ENCODE data around the gene AGAP1.
"Not testable (repeated sequence)": the region's sequence is repeated elsewhere in the genome, so short reads cannot be mapped to it uniquely, and the experiment has no call there.

The AGAP1 gene

DNA sequence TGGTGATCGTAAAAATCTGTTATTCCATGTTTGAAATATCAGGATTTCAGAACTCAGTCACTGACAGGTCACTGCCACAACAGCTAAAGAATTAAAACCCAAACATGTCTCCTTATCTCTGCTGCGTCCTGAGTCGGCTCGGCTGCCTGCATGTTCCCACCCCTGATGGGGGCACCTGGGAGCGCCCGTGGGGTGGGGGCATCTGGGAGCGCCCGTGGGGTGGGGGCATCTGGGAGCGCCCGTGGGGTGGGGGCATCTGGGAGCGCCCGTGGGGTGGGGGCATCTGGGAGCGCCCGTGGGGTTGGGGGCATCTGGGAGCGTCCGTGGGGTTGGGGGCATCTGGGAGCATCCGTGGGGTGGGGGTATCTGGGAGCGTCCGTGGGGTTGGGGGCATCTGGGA is 270.6 kb downstream of the AGAP1 start:
- DNase-seq (ENCODE audit: low read depth, low spot score), result not testable (repeated sequence)

DNA sequence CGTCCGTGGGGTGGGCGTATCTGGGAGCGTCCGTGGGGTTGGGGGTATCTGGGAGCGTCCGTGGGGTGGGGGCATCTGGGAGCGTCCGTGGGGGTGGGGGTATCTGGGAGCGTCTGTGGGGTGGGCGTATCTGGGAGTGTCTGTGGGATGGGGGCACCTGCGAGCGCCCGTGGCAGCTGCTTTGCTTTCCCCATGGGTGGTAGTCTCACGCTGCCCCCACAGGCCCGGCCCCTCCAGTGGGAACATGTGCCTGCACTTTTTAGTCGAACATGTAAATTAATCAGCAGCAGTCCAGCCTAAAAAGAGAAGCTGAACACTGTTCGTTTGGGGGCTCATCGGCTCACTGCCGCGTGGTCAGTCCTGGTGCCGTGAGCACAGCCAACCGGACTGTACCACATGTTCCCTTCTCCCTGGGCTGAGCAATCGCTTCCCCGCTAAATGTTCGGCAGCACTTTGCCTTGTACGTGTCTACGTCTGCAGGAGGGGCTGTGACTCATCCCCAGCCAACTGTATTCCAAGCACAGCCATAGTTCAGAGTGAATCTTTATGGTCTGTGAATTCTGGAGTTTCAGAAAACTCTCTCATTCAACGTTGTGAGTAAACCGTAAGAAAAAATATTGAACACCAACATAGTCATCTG is 271.5 kb downstream of the AGAP1 start:
- DNase-seq (ENCODE audit: low read depth, low spot score), result no peak

DNA sequence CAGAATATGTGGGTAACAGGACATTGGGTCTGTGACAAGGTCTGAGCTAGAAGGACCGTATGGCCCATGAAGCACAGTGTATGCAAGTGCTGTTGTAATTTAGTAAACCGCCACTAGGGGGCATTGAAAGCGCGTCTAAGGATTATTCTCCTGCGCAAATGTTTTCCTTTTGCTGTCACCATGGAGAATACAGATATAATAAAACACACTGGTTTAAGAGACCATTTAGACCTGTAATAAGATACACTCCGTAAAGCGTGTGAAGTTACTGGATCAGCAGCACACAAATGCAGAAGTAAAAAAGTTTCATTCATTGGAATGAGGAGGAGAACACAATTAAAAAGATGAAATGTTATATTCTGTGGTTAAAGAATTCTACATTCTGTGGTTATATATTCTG is 272.4 kb downstream of the AGAP1 start:
- DNase-seq (ENCODE audit: low read depth, low spot score), result peak; percentile 39

DNA sequence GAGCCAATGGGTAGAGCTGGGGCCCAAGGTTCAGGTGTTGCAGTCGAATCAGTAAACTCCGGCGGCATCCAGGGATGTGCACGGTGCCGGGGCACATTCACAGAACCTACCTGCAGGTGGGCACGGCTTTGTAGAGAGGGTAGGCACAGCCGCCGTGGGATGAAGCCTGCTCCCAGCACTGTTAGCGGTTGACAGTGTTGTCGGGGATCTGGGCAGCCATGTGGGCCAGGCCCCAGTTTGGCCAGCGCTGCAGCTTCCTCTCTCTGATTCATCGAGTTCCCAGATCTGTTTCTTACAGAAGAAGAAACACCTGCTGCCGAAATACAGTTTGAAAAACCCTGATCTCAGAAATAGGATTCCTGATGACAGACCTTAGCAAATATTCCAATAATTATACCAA is 274.8 kb downstream of the AGAP1 start:
- no peak for DNase-seq (ENCODE audit: low read depth, low spot score)

DNA sequence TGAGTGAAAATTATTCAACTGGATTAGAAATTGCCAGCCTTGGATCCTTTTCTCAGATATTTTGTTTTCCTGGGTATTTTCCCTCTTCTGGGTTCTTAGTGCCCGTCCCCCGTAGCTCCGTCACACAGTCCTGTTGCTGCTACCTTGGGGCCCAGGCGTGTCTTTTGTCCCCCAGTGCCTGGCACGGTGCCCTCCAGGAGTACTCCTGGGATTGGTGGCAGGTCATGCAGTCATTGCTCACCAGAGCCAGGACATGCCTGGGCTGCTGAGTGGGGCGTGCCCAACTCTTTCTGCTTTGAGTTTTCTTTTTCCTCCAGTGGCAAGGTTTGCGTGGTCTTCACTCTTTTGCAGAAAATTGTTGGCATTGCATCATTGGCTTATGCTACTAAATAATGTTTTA is 275.2 kb downstream of the AGAP1 start:
- DNase-seq (ENCODE audit: low read depth, low spot score), result no peak

DNA sequence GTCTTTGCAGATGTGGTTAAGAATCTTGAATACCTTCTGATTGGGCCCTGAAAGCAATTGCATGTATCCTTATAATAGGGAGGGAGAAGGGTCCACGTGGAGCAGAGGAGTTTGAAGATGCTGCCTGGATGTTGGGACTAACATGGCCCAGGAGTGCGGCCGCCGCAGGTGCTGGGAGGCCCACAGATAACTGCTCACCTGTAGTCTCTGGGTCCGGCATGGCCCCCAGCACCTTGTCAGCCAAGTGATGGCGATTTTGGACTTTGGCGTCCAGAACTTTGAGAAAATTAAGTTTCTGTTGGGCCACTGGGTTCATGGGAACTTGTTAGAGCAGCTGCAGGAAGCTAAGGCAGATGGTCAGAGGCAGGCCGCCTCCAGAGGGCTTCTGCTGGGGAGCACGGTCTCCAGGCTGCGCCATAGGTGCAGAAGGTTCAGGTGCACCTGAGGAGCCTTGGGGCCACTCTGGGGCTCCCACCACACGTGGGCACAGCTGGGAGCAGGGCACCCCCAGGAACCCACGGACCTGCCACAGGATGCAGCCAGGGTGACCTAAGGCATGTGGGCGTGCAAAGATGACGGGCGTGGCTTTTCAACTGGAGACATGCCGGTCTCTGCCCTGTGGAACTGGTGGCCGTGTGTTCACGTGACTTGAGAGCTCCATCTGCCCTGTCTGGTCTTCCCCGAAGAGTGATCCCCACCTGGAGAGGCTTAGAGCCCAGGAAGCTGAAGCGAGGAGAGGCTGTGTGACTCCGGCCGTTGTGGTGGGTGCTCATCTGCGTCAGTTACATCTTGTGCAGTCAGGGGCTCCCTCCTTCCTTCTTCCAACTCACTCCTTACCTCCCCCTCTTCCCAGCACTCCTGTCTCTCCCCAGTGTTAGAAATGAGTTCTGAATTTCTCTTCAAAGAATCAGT is 277.3 kb downstream of the AGAP1 start:
- no peak for DNase-seq (ENCODE audit: low read depth, low spot score)

DNA sequence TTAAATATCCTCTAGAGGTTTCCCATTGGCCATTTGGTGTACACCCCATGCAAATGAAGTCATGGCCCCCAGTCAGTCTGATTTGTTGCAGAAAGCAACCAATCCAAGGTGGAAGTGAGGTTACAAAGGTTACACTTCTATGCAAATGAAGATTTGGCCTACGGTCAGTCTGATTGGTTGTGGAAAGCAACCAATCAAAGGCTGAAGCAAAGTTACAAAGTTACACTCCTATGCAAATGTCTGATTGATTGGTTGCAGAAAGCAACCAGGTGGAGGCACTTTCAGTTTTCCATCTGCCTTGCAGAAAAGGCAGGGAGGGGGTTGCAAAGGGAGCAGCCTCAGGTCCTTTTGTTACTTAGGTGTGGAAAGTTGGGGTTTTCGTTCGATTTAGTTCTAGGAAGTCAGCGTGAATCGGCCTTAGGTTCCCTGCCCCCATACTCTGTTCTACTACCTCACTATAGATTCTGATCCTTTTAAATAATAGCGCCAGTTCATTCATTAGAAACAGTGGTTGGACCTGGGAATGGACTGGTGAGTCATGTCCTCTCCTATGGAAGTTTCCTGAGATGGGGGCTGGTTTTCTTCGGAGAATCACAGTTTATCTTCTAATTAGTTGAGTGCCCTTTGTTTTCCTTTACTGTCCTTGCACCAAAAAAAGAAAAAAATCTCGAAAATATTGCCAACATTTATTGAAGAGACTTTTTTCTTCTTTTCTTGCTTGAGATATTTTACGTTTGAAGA is 279.5 kb downstream of the AGAP1 start:
- DNase-seq (ENCODE audit: low read depth, low spot score), result no peak

DNA sequence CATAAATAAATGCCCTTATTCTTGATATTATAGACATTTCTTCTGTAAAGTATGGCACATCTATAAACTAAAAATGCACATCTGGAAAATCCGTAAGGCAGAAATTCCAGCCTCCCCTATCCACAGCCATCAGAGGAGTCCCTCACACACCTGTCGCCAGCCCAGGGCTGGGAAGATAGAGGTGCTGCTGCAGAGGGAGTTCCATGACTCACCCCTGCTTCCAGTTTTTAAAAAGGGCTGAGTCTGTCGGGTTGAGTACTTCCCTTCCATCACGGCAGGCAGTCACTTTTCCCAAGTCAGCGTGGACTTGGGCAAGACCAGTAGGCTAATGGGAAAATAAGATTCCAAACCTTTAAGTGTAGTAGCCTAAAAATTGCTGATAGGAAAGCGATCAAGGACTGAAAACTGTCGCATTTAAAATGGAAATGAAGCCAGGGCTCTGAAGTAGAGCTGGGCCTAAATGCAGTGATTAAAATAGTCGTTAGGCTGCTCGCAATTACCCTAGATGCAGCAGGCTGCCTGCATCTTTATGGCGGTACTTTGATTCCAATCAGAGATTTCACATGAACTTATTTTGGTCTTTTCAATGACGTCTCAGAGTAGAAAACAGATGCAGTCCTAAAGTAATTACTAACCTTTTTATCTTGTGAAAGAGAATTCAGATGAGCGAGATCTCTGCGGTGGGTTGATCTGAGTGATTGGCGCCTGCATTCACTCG is 280.5 kb downstream of the AGAP1 start:
- no peak for DNase-seq (ENCODE audit: low read depth, low spot score)

DNA sequence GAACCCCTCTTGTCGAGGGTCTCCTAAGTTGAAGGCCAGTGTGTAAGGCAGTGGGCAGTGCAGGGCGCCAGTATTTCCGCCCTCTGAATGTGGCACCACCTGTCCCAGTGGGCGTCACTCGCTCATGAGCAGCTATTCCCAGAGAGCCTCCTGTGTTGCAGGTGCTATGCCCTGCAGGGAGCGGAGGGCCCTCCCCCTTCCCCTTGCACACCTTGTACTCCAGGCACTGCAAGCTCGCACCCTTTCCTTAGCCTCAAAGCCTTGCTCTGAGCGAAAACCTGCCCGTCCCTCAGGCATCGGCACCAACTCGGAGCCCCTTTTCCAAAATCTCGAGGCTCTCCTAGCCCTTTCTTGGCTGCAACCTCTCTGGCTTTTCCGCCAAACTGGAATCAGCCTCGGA is 282.7 kb downstream of the AGAP1 start:
- DNase-seq (ENCODE audit: low read depth, low spot score), result no peak

DNA sequence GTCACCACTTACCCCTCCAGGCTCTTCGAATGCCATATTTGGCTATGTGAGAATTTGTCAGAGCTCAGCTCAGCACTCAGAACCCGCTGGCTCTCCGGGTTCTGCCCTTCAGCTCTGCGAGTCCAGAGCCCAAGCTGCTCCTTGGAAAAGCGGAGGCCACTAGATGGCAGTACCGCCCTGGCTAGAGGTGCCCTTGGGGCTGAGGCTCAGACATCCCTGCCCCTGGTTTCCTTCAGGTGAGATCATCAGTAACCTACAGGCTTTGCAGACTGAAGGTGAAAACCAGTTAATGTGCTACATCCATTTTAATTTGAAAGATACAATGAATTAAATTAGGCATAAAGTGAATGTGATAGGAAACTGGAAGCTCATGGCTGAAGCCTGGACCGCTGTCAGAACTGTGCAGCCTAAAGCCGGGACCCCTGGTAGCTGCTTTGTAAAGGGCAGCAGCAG is 285.6 kb downstream of the AGAP1 start:
- DNase-seq (ENCODE audit: low read depth, low spot score), result no peak

DNA sequence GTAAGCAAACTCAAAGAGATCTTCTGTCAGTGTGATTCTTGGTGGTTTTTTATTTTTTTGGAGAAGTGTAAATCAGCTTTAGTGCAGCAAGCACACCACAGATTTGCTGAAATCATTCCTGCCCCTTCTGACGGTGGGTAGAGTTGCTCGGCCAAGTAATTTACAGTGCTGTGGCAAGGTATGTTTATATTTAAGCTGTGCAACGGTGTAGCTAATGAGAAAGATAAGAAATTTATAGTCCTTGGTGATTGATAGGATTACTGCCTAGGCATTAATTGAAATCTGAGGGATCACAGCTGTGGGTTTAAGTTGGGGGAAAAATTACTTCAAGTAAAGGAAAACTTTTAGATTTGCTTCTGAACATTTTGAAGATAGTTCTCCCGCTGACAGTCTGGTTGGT is 286.6 kb downstream of the AGAP1 start:
- DNase-seq (ENCODE audit: low read depth, low spot score), result no peak

DNA sequence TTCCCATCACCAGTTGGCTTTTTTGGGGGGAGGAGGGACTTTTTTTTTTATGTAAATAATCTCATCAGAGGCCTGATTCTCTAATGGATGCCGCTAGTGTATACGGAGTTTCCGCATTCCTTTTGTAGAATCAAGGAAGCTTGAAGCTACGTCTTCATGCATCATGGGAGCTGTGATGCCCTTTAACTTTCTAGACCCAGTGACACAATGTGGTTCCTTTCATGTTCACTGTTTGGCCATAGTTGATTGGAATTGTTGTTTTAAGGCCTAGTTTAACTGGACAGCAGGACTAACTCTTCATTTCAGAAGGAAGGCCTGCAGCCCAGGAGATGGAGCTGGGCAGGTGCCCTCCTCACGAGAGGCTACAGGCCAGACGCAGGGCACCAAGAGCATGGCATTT is 287.9 kb downstream of the AGAP1 start:
- no peak for DNase-seq (ENCODE audit: low read depth, low spot score)

DNA sequence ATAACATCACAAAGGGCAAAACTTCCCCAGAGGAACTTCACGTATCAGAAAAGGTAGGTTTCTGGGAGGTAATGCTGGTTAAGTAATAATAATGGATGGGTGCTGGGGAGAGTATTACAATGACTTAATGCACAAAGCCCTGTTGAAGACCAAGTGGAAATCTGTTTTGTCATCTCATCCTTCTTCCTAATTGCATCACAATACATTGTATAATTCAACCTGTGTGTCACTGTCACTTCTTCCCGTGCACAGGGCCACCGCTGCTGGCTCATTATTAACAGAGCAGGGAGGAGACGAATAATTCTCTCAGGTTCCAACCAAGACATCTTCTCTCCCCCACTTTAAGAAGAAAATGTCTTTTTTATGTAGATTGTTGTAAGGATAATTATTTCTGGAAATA is 290.9 kb downstream of the AGAP1 start:
- DNase-seq (ENCODE audit: low read depth, low spot score), result no peak

DNA sequence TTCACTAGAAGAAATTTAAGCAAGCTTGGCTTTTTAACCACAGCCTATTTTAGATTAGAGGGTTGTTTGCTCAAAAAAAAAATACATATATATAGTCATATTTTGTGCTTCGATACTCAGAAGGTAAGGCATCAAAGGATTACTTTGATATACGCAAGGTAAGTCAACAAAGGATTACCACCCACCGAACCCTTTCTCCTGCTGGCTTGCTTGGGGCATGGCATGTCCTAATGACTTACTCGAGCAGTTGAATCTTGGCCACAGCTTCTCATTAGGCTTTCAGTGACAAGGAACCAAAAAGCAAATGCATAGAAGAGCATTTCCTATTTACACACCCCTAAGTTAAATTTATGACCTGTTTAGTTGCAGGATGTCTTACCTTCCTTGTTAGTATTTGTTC is 295.7 kb downstream of the AGAP1 start:
- DNase-seq (ENCODE audit: low read depth, low spot score), result no peak

DNA sequence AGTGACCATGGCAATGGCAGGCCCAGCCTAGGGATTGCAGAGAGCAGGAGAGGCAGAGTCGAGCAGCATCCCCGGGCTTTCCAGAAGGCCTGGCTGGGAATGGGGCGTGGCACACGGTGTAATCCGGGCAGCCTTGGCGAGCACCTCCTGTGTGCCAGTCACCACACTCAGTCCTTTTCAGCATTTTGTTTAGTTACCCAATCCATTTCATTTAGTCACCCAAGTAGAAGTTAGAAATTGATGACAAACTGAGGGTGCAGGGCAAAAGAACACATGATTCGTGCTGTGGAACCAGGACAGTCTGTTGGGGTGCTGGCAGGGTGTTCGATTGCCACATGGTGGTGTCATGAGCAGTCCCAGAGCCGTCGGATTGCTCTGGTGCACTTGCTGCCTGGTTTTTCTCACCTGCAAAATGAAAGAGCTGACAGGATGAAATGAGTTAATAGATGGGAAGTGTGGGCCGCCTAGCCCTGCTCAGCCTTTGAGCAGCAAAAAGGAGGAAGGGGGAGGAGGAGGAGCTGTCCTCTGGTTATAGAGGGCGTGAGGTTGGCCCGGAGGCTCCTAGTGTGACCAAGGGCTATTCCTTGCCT is 299.4 kb downstream of the AGAP1 start:
- DNase-seq (ENCODE audit: low read depth, low spot score), result no peak

DNA sequence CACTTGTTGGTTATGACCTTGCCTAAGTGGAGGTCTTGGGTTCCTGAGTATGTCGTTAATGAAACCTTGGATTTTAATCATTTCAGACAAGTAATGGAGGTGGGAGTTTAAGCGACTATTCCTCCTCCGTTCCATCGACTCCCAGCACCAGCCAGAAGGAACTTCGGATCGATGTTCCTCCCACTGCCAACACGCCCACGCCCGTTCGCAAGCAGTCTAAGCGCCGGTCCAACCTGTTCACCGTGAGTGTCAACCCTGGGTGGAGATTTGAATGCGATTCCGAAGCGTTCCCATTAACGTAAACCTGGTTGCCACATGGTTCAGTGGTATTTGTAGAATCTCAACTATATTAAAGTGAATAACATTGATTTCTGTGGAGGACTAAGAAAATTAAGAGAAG is 305.4 kb downstream of the AGAP1 start:
- DNase-seq (ENCODE audit: low read depth, low spot score), result no peak

DNA sequence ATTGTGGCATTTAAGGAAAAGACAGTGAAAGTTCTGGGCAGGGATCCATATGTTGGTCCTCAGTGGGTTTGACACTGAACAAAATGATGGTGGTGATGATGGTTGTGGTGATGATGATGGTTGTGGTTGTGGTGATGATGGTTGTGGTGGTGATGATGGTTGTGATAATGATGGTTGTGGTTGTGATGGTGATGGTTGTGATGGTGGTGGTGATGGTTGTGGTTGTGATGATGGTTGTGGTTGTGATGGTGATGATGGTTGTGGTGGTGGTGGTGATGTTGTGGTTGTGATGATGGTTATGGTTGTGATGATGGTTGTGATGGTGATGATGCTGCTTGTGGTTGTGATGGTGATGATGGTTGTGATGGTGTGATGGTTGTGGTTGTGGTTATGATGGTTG is 308.7 kb downstream of the AGAP1 start:
- no peak for DNase-seq (ENCODE audit: low read depth, low spot score)

DNA sequence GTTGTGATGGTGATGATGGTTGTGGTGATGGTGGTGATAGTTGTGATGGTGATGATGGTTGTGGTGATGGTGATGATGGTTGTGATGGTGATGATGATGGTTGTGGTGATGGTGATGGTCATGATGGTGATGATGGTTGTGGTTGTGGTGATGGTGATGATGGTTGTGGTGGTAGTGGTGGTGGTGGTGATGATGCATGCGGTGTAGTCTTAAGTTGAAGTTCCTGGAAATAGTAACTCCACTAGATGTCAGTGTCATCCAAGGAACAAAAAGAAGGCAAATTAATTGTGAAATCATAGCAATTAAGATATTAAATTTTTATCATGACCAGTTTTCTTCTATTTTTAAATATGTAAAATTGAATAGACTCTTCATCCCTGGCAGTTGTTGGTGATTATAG is 309.2 kb downstream of the AGAP1 start:
- DNase-seq (ENCODE audit: low read depth, low spot score), result no peak

DNA sequence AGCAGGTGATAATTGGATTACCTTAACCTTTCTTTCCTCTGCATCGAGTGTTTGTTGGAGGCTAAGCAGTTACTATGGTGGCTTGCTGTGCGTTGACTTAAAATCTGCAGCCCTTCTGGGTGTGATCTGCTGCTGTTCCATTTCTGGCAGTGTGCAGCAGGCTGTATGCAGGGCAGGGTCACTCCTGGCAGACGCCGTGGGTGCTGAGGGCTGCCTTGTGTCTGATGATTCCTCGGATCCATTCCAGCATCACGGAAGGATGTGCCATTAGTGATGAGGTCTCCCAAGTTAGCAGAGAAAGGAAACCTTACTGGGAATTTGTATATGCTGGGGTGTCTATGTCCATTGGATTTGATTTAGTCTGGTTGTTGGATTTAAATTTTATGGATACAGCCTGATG is 310.8 kb downstream of the AGAP1 start:
- DNase-seq (ENCODE audit: low read depth, low spot score), result no peak

DNA sequence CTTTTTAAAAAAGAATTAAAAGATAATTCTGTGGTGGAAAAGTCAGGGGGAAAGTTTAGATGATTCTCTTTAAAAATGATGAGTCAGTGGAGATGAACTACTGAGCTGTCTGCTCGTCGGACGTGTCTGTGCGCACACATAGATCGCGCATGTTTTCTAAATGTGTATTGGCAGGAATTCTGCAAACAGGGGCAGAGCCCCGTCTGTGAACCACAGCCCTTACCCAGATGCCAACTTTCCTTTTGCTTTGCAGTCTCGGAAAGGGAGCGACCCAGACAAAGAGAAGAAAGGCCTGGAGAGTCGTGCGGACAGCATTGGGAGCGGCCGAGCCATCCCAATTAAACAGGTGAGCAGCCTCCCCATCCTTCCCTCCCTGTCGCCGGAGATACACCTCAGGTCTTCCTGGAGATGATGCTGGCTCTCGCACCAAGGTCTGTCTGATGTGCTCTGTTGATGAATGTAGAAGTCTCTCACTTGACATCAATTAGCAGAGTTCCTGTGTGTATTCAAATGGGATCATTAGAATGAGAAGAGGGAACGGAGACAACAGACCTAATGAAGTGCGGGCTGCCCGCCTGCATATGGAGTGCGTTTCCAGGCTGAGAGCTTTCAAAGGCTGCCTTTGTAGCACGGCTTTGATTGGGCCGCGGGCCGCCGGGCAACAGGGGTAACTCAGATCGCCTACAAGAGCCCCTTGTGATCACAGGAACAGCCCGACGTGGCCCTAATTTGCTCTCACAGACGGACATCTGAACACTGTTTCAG is 313.3 kb downstream of the AGAP1 start:
- no peak for DNase-seq (ENCODE audit: low read depth, low spot score)

DNA sequence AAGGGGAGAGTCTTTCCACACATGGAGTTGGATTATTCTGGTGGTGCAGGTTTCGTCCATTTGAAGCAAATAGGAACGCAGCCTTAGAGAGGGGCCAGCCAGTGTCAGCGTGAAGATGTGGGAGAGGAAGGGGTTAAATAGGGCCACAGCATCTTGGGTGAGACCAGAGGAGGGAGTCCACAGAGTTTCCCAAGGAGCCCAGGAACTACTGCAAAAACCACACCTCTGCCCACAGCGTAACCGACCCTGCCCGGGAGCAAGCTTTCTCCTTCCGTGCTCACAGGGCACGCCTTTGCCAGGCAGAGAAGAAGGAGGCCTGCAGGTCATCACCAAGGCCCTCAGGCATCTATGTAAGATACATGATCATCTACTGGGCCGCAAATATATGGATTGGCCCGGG is 314.5 kb downstream of the AGAP1 start:
- DNase-seq (ENCODE audit: low read depth, low spot score), result no peak
